HG02610 (cell line): ENCODE measurements around the gene EXT2.

Experiments
- ATAC-seq: cut with Tn5 transposase; IDR thresholded peaks from one replicate; pipeline ENCODE4 v1.9.1; 2021; ENCODE audit warnings: mild to moderate bottlenecking, moderate library complexity; ENCODE audit not compliant: unreplicated experiment

The EXT2 gene

GRCh38 chr11:44228379-44228778 is 132.9 kb downstream of the EXT2 start:
- no peak for ATAC-seq

GRCh38 chr11:44229098-44229497 is 133.6 kb downstream of the EXT2 start:
- no peak for ATAC-seq

GRCh38 chr11:44229624-44230023 is 134.1 kb downstream of the EXT2 start:
- no peak for ATAC-seq

- ATAC-seq: no peak
These were observed 140.3 kb downstream of the EXT2 start for GRCh38 chr11:44235765-44236201.

GRCh38 chr11:44236296-44236695 is 140.8 kb downstream of the EXT2 start:
- ATAC-seq: no peak

GRCh38 chr11:44237156-44237555 is 141.7 kb downstream of the EXT2 start:
- no peak for ATAC-seq

GRCh38 chr11:44241851-44242250 is 146.4 kb downstream of the EXT2 start:
- ATAC-seq: no peak

GRCh38 chr11:44243086-44243485 is 147.6 kb downstream of the EXT2 start:
- ATAC-seq: no peak

- no peak for ATAC-seq
These were observed 148.3 kb downstream of the EXT2 start for GRCh38 chr11:44243595-44244343.

GRCh38 chr11:44244639-44245310 is 149.3 kb downstream of the EXT2 start:
- no peak for ATAC-seq

- no peak for ATAC-seq
These were observed 151.2 kb downstream of the EXT2 start for GRCh38 chr11:44246726-44247125.

GRCh38 chr11:44247508-44247907 is 152.0 kb downstream of the EXT2 start:
- ATAC-seq: no peak

- no peak for ATAC-seq
These were observed 152.6 kb downstream of the EXT2 start for GRCh38 chr11:44248109-44248508.

GRCh38 chr11:44250421-44250820 is 154.9 kb downstream of the EXT2 start:
- no peak for ATAC-seq

GRCh38 chr11:44252999-44253602 is 157.6 kb downstream of the EXT2 start:
- no peak for ATAC-seq

- no peak for ATAC-seq
These were observed 160.1 kb downstream of the EXT2 start for GRCh38 chr11:44255406-44256071.

GRCh38 chr11:44256673-44257291 is 161.3 kb downstream of the EXT2 start:
- ATAC-seq: no peak

GRCh38 chr11:44257338-44258189 is 162.1 kb downstream of the EXT2 start:
- ATAC-seq: no peak

- ATAC-seq: no peak
These were observed 162.7 kb downstream of the EXT2 start for GRCh38 chr11:44258190-44258489.

- no peak for ATAC-seq
These were observed 163.5 kb downstream of the EXT2 start for GRCh38 chr11:44258839-44259420.
